Lung (tissue), 12 donors: ENCODE measurements around the gene ZYG11B. TPM values are rescaled to one million over a fixed set of nuclear protein-coding genes. Genes with fewer than 3 reads are reported as not detected.
"Not testable (repeated sequence)": the region's sequence is repeated elsewhere in the genome, so short reads cannot be mapped to it uniquely, and the experiment has no call there.

Source experiments
- ATAC-seq: fragments of 200-7000 bp; cut with Tn5 transposase; one replicate; pipeline ENCODE4 v1.9.1; 2020; ENCODE audit warnings: moderate number of reproducible peaks; ENCODE audit not compliant: insufficient read depth, low FRiP score
- DNase-seq, 3 donors: peaks; one replicate each; pipeline ENCODE4 v3.0.0-alpha.2; 2013 to 2017
- H3K27ac ChIP-seq, 2 donors: one replicate each; pipeline ENCODE4 v1.5.1; 2013; ENCODE audit warnings: mild to moderate bottlenecking in 2 of 2, moderate library complexity in 2 of 2, control low read depth in 1 of 2, inconsistent platforms in 1 of 2, low read depth in 1 of 2, low read length in 1 of 2
- H3K27me3 ChIP-seq, 3 donors: one replicate each; pipeline ENCODE4 v1.5.1; 2013; ENCODE audit warnings: low read length in 2 of 3; ENCODE audit not compliant: control insufficient read depth in 3 of 3, insufficient read depth in 3 of 3
- H3K36me3 ChIP-seq, 4 donors: one replicate each; pipeline ENCODE4 v1.5.1; 2013; ENCODE audit warnings: low read length in 4 of 4, mild to moderate bottlenecking in 1 of 4, moderate library complexity in 1 of 4; ENCODE audit not compliant: control insufficient read depth in 4 of 4, insufficient read depth in 4 of 4
- H3K4me1 ChIP-seq, 5 donors: one replicate each; pipeline ENCODE4 v1.5.1; 2013; ENCODE audit warnings: low read length in 5 of 5, mild to moderate bottlenecking in 2 of 5, moderate library complexity in 1 of 5; ENCODE audit not compliant: control insufficient read depth in 5 of 5, insufficient read depth in 5 of 5
- H3K4me3 ChIP-seq: one replicate; pipeline ENCODE4 v1.5.1; 2013; ENCODE audit warnings: mild to moderate bottlenecking, control low read depth, moderate library complexity
- H3K9ac ChIP-seq, 2 donors: one replicate each; pipeline ENCODE4 v1.5.1; 2013; ENCODE audit warnings: low read length in 2 of 2, control low read depth in 1 of 2; ENCODE audit not compliant: insufficient read depth in 1 of 2
- H3K9me3 ChIP-seq, 4 donors: one replicate each; pipeline ENCODE4 v1.5.1; 2013; ENCODE audit warnings: low read length in 3 of 4, mild to moderate bottlenecking in 1 of 4, moderate library complexity in 1 of 4; ENCODE audit not compliant: control insufficient read depth in 4 of 4, insufficient read depth in 3 of 4
- CTCF ChIP-seq: IDR thresholded peaks from 2 replicates; pipeline ENCODE4 v1.5.1; 2012; ENCODE audit warnings: mild to moderate bottlenecking; ENCODE audit errors: control extremely low read depth, extremely low read depth
- WGBS, 2 donors: extraction: QIAGEN DNeasy Blood & Tissue Kit; methylation state at CpG; one replicate each; pipeline ENCODE4 v1.1.7; 2013; 5-methylcytosine and 5-hydroxymethylcytosine counted together
- polyA plus RNA-seq, 2 donors: library from polyadenylated mRNA; stranded (reverse); fragments of 200-250 nt; gene quantifications; one replicate each; pipeline ENCODE4 v1.2.1, GENCODE V29; 2013
- total RNA-seq, 2 donors: library from RNA; depleted of rRNA in 1 of 2; stranded (reverse); fragments of >200 nt in 1 of 2; gene quantifications; one replicate each; pipeline ENCODE4 v1.2.1, GENCODE V29; 2014 to 2021
- donor health status: control.
- donor health status: control.
- donor health status: Bipolar disorder and iron deficiency.
- donor health status: healthy.
- donor health status: DM: yes; HTN: yes; CAD: no.

The ZYG11B gene
- total and polyA plus RNA-seq, 4 donors: 5.7 to 39.0 (median 16.8) TPM

DNA sequence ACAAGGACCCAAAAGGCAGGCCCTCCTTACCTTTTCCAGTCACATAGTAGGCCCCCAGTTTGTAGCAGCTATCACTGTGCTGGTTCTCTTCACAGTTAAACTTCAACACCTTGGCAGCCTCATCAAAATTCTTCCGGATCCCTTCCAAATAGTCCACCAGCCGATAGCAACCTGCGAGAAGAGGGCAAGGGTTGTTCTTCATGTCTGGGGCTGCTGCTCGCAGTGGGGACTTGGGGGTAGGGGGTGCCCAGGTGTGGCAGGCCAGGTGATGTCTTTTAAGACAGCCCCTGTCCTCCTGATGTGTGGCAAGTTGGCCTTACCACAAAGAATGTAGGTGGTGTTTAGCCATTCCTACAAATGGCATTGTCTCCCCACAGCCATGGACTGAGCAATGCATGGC, 33.6 kb upstream of the ZYG11B start:
- TF ChIP-seq CTCF: no peak
- no peak for DNase-seq
- 95 to 98% methylated on average over 4 of the region's 4 CpGs for WGBS, 2 donors
- no peak for ATAC-seq
- Histone ChIP-seq H3K36me3 (peaks cover 8 to 26% (median 12%) of the 10 kb centered on the region in 4 donors), H3K27ac (no peak overlapping the region), H3K4me1 (peaks cover 0 to 3% (median 0%) of the 10 kb centered on the region in 5 donors), H3K9me3 (no peaks in the 10 kb centered on the region), H3K4me3 (no peak overlapping the region), H3K9ac (no peak overlapping the region), H3K27me3 (no peaks in the 10 kb centered on the region)

- H3K27ac ChIP-seq, DNase-seq, ATAC-seq, H3K4me3 ChIP-seq, H3K27me3 ChIP-seq, H3K9ac ChIP-seq, H3K4me1 ChIP-seq, H3K9me3 ChIP-seq: not testable (repeated sequence)
- H3K36me3 ChIP-seq: peaks cover 8 to 20% (median 11%) of the 10 kb centered on the region in 4 donors
- WGBS, 2 donors: 93 to 98% methylated on average over 7 to 10 of the region's 10 CpGs
Observed at GRCh38 chr1:52693351-52693750, 32.9 kb upstream of the ZYG11B start.

- DNase-seq: no peak
Observed at GRCh38 chr1:52693843-52694242, 32.4 kb upstream of the ZYG11B start.

GRCh38 chr1:52695627-52696026, 30.6 kb upstream of the ZYG11B start:
- H3K36me3 ChIP-seq: peaks cover 8 to 12% (median 10%) of the 10 kb centered on the region in 4 donors
- no peak for TF ChIP-seq CTCF

More at GRCh38 chr1:52693843-52694242, 32.4 kb upstream of the ZYG11B start:
- 100% methylated on average over 1 of the region's 1 CpG for WGBS, 2 donors
- no peak overlapping the region for H3K4me3 ChIP-seq
- peaks cover 0 to 4% (median 0%) of the 10 kb centered on the region in 5 donors for H3K4me1 ChIP-seq
- no peak overlapping the region for H3K27ac ChIP-seq
- H3K27me3 ChIP-seq: no peaks in the 10 kb centered on the region
- H3K36me3 ChIP-seq: peaks cover 8 to 17% (median 10%) of the 10 kb centered on the region in 4 donors
- ATAC-seq: no peak
- TF ChIP-seq CTCF: no peak
- no peaks in the 10 kb centered on the region for H3K9me3 ChIP-seq
- no peak overlapping the region for H3K9ac ChIP-seq

More at GRCh38 chr1:52695627-52696026, 30.6 kb upstream of the ZYG11B start:
- DNase-seq (no peak), ATAC-seq (no peak)
- no peak overlapping the region for H3K4me3 ChIP-seq
- no peak overlapping the region for H3K9ac ChIP-seq
- H3K4me1 ChIP-seq: peaks cover 0 to 4% (median 2%) of the 10 kb centered on the region in 5 donors
- no peaks in the 10 kb centered on the region for H3K9me3 ChIP-seq
- H3K27me3 ChIP-seq: no peaks in the 10 kb centered on the region
- no peak overlapping the region for H3K27ac ChIP-seq
- WGBS, 2 donors: 97 to 98% methylated on average over 7 of the region's 7 CpGs
